ENCODE data around the gene GNG7.
"Not testable (repeated sequence)": the region's sequence is repeated elsewhere in the genome, so short reads cannot be mapped to it uniquely, and the experiment has no call there.

GRCh38 chr19:2572152-2572551 lies 130.3 kb downstream of the GNG7 start:
- not testable (repeated sequence) for TF ChIP-seq CTCF, POLR2A (IDR thresholded peaks at IDR 0.05)

Data from testis (tissue), 2 donors.